ENCODE measurements around the gene HJURP. TPM values are rescaled to one million over a fixed set of nuclear protein-coding genes. Genes with fewer than 3 reads are reported as not detected.

Gene HJURP
- polyA plus RNA-seq, 1 donor: 33.4 TPM

GRCh38 chr2:233793465-233794127, 60.7 kb downstream of the HJURP start:
- no peak for DNase-seq

- no peak for DNase-seq
Measured at GRCh38 chr2:233792720-233793119, 61.6 kb downstream of the HJURP start.

- DNase-seq: no peak
Measured at GRCh38 chr2:233791883-233792329, 62.4 kb downstream of the HJURP start.

- DNase-seq: no peak
Measured at GRCh38 chr2:233791151-233791882, 63.0 kb downstream of the HJURP start.

- no peak for DNase-seq
Measured at GRCh38 chr2:233789554-233789953, 64.8 kb downstream of the HJURP start.

Other genes starting within 250 kb of the HJURP start
- gene UGT1A8, start 236.9 kb downstream of the HJURP start, polyA plus RNA-seq (ENCODE audit: insufficient read length): not detected
- not detected for gene UGT1A10, start 218.1 kb downstream of the HJURP start, polyA plus RNA-seq (ENCODE audit: insufficient read length)
- gene UGT1A9, start 182.6 kb downstream of the HJURP start, polyA plus RNA-seq (ENCODE audit: insufficient read length): 4.9 TPM
- 0.07 TPM for gene UGT1A7, start 172.6 kb downstream of the HJURP start, polyA plus RNA-seq (ENCODE audit: insufficient read length)
- gene UGT1A6, start 161.6 kb downstream of the HJURP start, polyA plus RNA-seq (ENCODE audit: insufficient read length): 2.7 TPM
- gene UGT1A5, start 141.6 kb downstream of the HJURP start, polyA plus RNA-seq (ENCODE audit: insufficient read length): not detected
- not detected for gene UGT1A4, start 135.8 kb downstream of the HJURP start, polyA plus RNA-seq (ENCODE audit: insufficient read length)
- gene UGT1A3, start 125.5 kb downstream of the HJURP start, polyA plus RNA-seq (ENCODE audit: insufficient read length): not detected
- 0.58 TPM for gene UGT1A1, start 94.3 kb downstream of the HJURP start, polyA plus RNA-seq (ENCODE audit: insufficient read length)
- gene MROH2A, start 76.2 kb downstream of the HJURP start, polyA plus RNA-seq (ENCODE audit: insufficient read length): 0.28 TPM
- gene TRPM8, start 62.8 kb upstream of the HJURP start, polyA plus RNA-seq (ENCODE audit: insufficient read length): 0.33 TPM
- gene SPP2, start 196.2 kb upstream of the HJURP start, polyA plus RNA-seq (ENCODE audit: insufficient read length): not detected